Endodermal cell (in vitro differentiated cells): ENCODE data around the gene KIAA1217. TPM values are rescaled to one million over a fixed set of nuclear protein-coding genes. Genes with fewer than 3 reads are reported as not detected.

Experiments
- DNase-seq: peaks from one replicate; pipeline ENCODE4 v3.0.0-alpha.2; 2017
- H3K27ac ChIP-seq: 2 replicates; pipeline ENCODE4 v1.5.1; 2013; ENCODE audit warnings: mild to moderate bottlenecking, low read depth, low read length, moderate library complexity
- H3K27me3 ChIP-seq: 2 replicates; pipeline ENCODE4 v1.6.1; 2013; ENCODE audit warnings: mild to moderate bottlenecking, low read length, moderate library complexity; ENCODE audit not compliant: insufficient read depth, control insufficient read depth, poor library complexity, severe bottlenecking
- H3K36me3 ChIP-seq: 2 replicates; pipeline ENCODE4 v1.7.0; 2013; ENCODE audit warnings: mild to moderate bottlenecking, low read length, moderate library complexity; ENCODE audit not compliant: control insufficient read depth, insufficient read depth
- H3K4me1 ChIP-seq: one replicate; pipeline ENCODE4 v1.7.0; 2013; ENCODE audit warnings: low read length; ENCODE audit not compliant: control insufficient read depth, insufficient read depth
- H3K4me3 ChIP-seq: 2 replicates; pipeline ENCODE4 v1.5.1; 2013; ENCODE audit warnings: mild to moderate bottlenecking, low read length, moderate library complexity
- H3K9ac ChIP-seq: 2 replicates; pipeline ENCODE4 v1.6.1; 2013; ENCODE audit warnings: mild to moderate bottlenecking, low read length, moderate library complexity; ENCODE audit not compliant: poor library complexity, severe bottlenecking; ENCODE audit errors: extremely low read depth
- H3K9me3 ChIP-seq: 2 replicates; pipeline ENCODE4 v1.6.1; 2013; ENCODE audit warnings: mild to moderate bottlenecking, low read length, moderate library complexity; ENCODE audit not compliant: control insufficient read depth
- H3K27ac Mint-ChIP-seq: 2 replicates; pipeline ENCODE4 v1.8.0; 2020; ENCODE audit warnings: mixed read lengths
- H3K27me3 Mint-ChIP-seq: 2 replicates; pipeline ENCODE4 v1.8.0; 2021; ENCODE audit warnings: mild to moderate bottlenecking, mixed read lengths; ENCODE audit not compliant: insufficient read depth
- H3K36me3 Mint-ChIP-seq: 2 replicates; pipeline ENCODE4 v1.8.0; 2020; ENCODE audit warnings: low read depth, mixed read lengths
- H3K4me1 Mint-ChIP-seq: 2 replicates; pipeline ENCODE4 v1.8.0; 2020; ENCODE audit warnings: mixed read lengths
- H3K4me3 Mint-ChIP-seq: 2 replicates; pipeline ENCODE4 v1.8.0; 2020; ENCODE audit warnings: mild to moderate bottlenecking, moderate library complexity, mixed read lengths
- H3K9me3 Mint-ChIP-seq: 2 replicates; pipeline ENCODE4 v1.8.0; 2020; ENCODE audit warnings: mild to moderate bottlenecking, mixed read lengths
- CTCF ChIP-seq: fragments of 200-600 bp; sonication (generic); conservative IDR thresholded peaks from 2 replicates; pipeline ENCODE4 v1.5.0; 2021; ENCODE audit warnings: antibody characterized with exemption, mild to moderate bottlenecking
- WGBS, 2 experiments: methylation state at CpG; one replicate each; pipeline versions ENCODE4 v1.1.5 to v1.1.7; 2013; ENCODE audit warnings: missing lambda C conversion rate in 2 of 2, mixed read lengths in 1 of 2; ENCODE audit not compliant: insufficient coverage in 1 of 2, insufficient read length in 1 of 2; 5-methylcytosine and 5-hydroxymethylcytosine counted together
- total RNA-seq, 2 donors: library from RNA; stranded (reverse); fragmentation: NEBNext Ultra II Directional in 1 of 2; extraction: Animal tissue kit (Norgen Biotek cat#: 25700) in 1 of 2; gene quantifications; 2 replicates in 1 of 2; 3 replicates in 1 of 2; pipeline ENCODE4 v1.2.1, GENCODE V29; 2021

KIAA1217 gene
- total RNA-seq, 2 donors from 2014 or later, result 25.4 to 27.2 TPM

- Histone ChIP-seq H3K4me3 (no peak overlapping the region), H3K27ac (no peak overlapping the region), H3K27me3 (no peaks in the 10 kb centered on the region), H3K36me3 (peaks cover 8% of the 10 kb centered on the region), H3K4me1 (no peaks in the 10 kb centered on the region), H3K9ac (no peak overlapping the region), H3K9me3 (no peaks in the 10 kb centered on the region)
- Mint-ChIP-seq H3K9me3 (no peaks in the 10 kb centered on the region), H3K4me3 (no peak overlapping the region), H3K27me3 (no peaks in the 10 kb centered on the region), H3K27ac (no peak overlapping the region), H3K36me3 (peaks cover 11% of the 10 kb centered on the region), H3K4me1 (peaks cover 12% of the 10 kb centered on the region)
- DNase-seq, result no peak
- WGBS, 2 experiments, result 82 to 100% methylated on average over 1 of the region's 1 CpG
- TF ChIP-seq CTCF, result no peak
These were observed 370.5 kb downstream of the KIAA1217 start for GRCh38 chr10:24579448-24579847.

- Mint-ChIP-seq H3K27ac (no peak overlapping the region), H3K27me3 (no peaks in the 10 kb centered on the region), H3K36me3 (peaks cover 14% of the 10 kb centered on the region)
These were observed 371.0 kb downstream of the KIAA1217 start for GRCh38 chr10:24579906-24580305.

GRCh38 chr10:24589265-24589664 lies 380.3 kb downstream of the KIAA1217 start:
- Histone ChIP-seq H3K27ac (no peak overlapping the region), H3K9me3 (no peaks in the 10 kb centered on the region), H3K4me3 (no peak overlapping the region), H3K27me3 (no peaks in the 10 kb centered on the region), H3K9ac (no peak overlapping the region), H3K36me3 (peaks cover 81% of the 10 kb centered on the region), H3K4me1 (no peaks in the 10 kb centered on the region)
- no peaks in the 10 kb centered on the region for H3K9me3 Mint-ChIP-seq
- 93% methylated on average over 2 of the region's 2 CpGs; no CpG with 5 or more reads in 1 of the 2 experiments for WGBS, 2 experiments
- H3K27ac Mint-ChIP-seq, result no peak overlapping the region
- no peaks in the 10 kb centered on the region for H3K4me1 Mint-ChIP-seq
- no peak for TF ChIP-seq CTCF
- H3K27me3 Mint-ChIP-seq, result no peaks in the 10 kb centered on the region
- H3K4me3 Mint-ChIP-seq, result no peak overlapping the region
- no peak for DNase-seq
- H3K36me3 Mint-ChIP-seq, result peaks cover 76% of the 10 kb centered on the region

More at GRCh38 chr10:24579906-24580305, 371.0 kb downstream of the KIAA1217 start:
- H3K4me3 Mint-ChIP-seq, result no peak overlapping the region
- Histone ChIP-seq H3K27ac (no peak overlapping the region), H3K36me3 (peaks cover 8% of the 10 kb centered on the region), H3K4me3 (no peak overlapping the region), H3K4me1 (no peaks in the 10 kb centered on the region), H3K9me3 (no peaks in the 10 kb centered on the region), H3K27me3 (no peaks in the 10 kb centered on the region), H3K9ac (no peak overlapping the region)
- 48 to 66% methylated on average over 2 to 4 of the region's 4 CpGs for WGBS, 2 experiments
- H3K9me3 Mint-ChIP-seq, result no peaks in the 10 kb centered on the region
- TF ChIP-seq CTCF, result no peak
- no peak for DNase-seq
- H3K4me1 Mint-ChIP-seq, result peaks cover 12% of the 10 kb centered on the region
